Esophagus squamous epithelium (tissue), 4 donors: ENCODE data around the gene C10orf71.

ENCODE experiments used
- CTCF ChIP-seq, 6 experiments: fragments of 450-650 bp in 4 of 6; fragments of 200-600 bp in 2 of 6; sonication (generic) in 2 of 6; IDR thresholded peaks; one replicate each; pipeline ENCODE4 v1.5.1; 2016 to 2019; ENCODE audit warnings: antibody characterized with exemption in 6 of 6, mild to moderate bottlenecking in 4 of 6, moderate library complexity in 4 of 6
- POLR2A ChIP-seq, 4 donors: fragments of 450-650 bp; IDR thresholded peaks; one replicate each; pipeline ENCODE4 v1.6.1; 2017; ENCODE audit warnings: antibody characterized with exemption in 4 of 4, mild to moderate bottlenecking in 4 of 4, moderate library complexity in 3 of 4

- TF ChIP-seq CTCF (IDR thresholded peaks at IDR 0.05) = no peak
- no peak for TF ChIP-seq POLR2A (IDR thresholded peaks at IDR 0.05)
Observed at GRCh38 chr10:49254556-49255318, 44.2 kb upstream of the C10orf71 start.
